Activated CD8-positive, alpha-beta memory T cell treated with anti-CD3 and anti-CD28 coated beads, Interleukin-2, amount 50 U/mL, for 48 hours (primary cell): ENCODE measurements around the gene MND1.
"Not testable (repeated sequence)": the region's sequence is repeated elsewhere in the genome, so short reads cannot be mapped to it uniquely, and the experiment has no call there.

Source experiments
- DNase-seq: peaks from one replicate; pipeline ENCODE4 v3.0.0-alpha.2; 2020

Gene MND1

GRCh38 chr4:153408932-153409331 is 64.4 kb downstream of the MND1 start:
- DNase-seq: no peak

DNA sequence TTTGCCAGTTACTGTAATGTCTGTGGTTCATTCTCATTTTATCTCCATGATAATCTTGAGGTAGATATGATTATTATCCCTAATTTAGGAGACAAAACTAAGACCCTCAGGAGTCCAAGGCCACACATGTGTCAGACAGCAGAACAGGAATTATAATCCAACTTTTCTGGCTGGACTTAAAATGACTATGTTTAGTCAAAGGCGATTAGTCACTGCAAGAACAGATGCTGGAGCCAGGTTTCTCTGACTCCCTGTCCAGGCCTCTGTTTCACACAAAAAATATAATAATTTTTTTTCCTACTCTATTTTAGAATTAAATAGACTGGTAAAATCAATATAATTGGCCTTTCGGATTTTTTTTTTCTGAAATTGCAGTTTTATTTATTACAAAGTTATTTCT is 64.9 kb downstream of the MND1 start:
- DNase-seq: no peak

DNA sequence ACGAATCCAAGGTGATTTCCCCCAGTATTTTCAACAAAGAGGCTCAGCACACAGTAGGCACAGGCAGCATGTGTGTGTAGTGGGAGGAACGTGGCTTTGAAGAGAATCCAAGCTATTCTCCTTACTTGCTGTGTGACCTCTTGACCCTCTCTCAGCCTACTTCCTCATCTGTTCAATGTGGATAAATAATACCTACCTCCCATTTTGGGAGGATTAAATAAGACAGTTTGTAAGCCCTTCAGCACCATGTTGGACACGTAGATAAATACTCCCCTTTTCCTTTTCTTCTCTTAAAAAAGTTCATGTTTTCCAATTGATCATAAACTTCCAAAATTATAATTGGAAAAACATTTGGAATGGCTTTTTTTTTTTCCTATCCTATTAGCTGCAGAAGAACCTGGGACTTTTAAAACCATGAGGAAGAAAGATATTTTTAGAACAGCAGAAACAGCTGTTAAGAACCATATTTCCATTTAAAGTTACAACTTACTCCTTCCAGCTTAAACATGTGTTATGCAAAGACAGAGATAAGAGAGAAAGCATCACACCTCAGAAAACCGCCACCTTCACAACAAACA is 65.5 kb downstream of the MND1 start:
- no peak for DNase-seq

DNA sequence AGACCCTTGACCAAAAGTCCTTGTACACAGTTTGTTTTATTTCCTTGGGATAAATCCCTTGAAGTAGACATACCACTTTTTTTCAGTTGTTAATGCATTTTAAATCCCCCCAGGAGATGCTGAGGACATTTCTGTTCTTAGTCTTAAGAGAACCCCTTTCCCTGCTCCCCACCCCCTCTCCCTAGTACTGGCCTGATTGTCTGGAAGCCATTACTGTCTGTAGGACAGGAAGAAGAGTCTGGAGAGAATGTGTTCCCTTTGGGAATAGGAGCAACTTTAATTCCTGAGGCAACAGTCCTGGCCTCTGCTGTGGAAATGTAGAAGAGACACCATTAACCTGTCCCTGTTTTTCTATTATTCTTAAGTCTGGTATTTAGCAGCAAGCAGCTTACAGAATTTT is 69.4 kb downstream of the MND1 start:
- no peak for DNase-seq

DNA sequence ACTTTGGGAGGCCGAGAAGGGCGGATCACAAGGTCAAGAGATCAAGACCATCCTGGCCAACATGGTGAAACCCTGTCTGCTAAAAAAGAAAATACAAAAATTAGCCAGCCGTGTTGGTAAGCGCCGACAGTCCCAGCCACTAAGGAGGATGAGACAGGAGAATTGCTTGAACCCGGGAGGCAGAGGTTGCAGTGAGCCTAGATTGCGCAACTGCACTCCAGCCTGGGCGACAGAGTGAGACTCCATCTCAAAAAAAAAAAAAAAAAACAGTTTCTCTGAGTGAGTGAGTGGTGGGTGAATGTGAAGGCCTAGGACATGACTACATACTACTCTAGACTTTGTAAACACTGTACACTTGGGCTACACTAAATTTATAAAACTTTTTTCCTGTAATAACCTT is 72.0 kb downstream of the MND1 start:
- not testable (repeated sequence) for DNase-seq

- no peak for DNase-seq
Observed at GRCh38 chr4:153418121-153418520, 73.6 kb downstream of the MND1 start.

- DNase-seq: no peak
Observed at GRCh38 chr4:153418558-153418957, 74.1 kb downstream of the MND1 start.

GRCh38 chr4:153419029-153419428 is 74.5 kb downstream of the MND1 start:
- DNase-seq: no peak

DNA sequence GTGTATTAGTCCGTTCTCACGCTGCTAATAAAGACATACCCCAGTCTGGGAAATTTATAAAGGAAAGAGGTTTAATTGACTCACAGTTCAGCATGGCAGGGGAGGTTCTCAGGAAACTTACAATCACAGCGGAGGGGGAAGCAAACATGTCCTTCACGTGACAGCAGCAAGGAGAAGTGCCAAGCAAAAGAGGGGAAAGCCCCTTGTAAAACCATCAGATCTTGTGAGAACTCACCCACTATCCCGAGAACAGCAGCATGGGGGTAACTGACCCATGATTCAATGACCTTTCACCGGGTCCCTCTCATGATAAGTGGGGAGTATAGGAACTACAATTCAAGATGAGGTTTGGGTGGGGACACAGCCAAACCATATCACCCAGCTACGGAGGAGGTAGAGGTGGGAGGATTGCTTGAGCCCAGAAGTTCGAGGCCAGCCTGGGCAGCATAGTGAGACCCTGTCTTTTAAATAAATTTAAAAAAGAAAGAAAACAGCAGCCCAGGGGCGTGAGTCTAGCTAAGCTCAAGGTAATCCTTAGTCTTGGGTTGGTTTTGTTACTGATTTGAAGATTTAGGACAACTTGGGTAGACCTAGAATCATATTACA is 75.3 kb downstream of the MND1 start:
- DNase-seq: no peak

GRCh38 chr4:153420361-153420760 is 75.9 kb downstream of the MND1 start:
- no peak for DNase-seq

- no peak for DNase-seq
Observed at GRCh38 chr4:153421941-153422340, 77.5 kb downstream of the MND1 start.

GRCh38 chr4:153426207-153426885 is 81.9 kb downstream of the MND1 start:
- no peak for DNase-seq

- no peak for DNase-seq
Observed at GRCh38 chr4:153427363-153428071, 83.0 kb downstream of the MND1 start.

- DNase-seq: no peak
Observed at GRCh38 chr4:153428941-153429475, 84.5 kb downstream of the MND1 start.

DNA sequence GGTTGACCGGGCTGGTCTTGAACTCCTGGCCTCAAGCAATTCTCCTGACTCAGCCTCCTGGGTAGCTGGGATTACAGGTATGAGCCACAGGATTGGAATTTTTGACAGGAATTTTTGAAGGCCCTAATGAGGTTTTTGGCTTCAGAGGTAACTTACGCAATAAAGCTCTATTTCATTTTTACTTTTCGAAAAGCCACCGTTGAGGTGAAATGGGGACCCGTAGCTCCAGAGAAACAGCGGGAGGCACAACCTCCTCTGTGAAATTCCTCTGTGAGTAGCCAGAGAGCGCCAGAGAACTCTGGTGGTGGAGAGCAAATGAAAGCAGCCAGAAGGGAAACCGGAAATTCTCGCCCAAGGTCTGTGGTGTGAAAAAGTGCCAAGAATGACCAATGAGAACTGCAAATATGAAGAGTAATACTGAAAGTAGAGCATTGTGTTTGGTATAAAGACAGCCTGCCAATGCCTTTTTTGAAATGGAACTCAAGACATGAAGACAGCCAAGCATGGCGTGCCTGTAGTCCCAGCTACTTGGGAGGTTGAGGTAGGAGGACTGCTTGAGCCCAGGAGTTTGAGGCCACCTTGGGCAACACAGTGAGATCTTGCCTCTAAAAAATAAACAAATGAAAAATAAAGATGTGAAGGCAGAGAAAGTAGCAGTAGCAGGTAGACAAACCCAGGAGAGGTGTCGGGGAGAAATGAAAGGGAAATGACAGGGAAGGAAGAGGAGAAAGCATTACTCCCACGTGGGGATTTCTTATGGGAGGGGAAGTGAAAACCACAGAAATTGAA is 88.7 kb downstream of the MND1 start:
- peak; percentile 79 for DNase-seq

GRCh38 chr4:153433754-153434105 is 89.2 kb downstream of the MND1 start:
- no peak for DNase-seq

DNA sequence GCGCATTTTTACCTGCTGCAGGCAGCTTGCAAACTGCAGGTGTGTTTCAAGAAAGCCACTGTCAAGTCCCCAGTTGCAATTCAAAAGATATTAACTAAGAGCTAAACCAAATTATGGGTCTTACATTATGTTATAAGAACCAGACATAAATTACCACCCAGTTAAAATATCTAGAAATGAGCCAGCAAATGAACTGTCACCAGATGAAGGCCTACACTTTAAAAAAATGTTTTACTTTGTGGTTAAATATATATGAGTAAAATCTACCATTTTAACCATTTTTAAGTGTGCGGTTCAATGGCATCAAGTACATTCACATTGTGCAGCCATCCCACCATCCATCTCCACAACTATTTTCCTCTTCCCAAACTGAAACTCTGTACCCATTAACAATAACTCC is 89.7 kb downstream of the MND1 start:
- DNase-seq: no peak

GRCh38 chr4:153438916-153439756 is 94.6 kb downstream of the MND1 start:
- DNase-seq: no peak

GRCh38 chr4:153439831-153440230 is 95.3 kb downstream of the MND1 start:
- no peak for DNase-seq

- DNase-seq: no peak
Observed at GRCh38 chr4:153440475-153440874, 96.0 kb downstream of the MND1 start.

- DNase-seq: no peak
Observed at GRCh38 chr4:153447175-153447905, 102.9 kb downstream of the MND1 start.
